Activated gamma-delta T cell treated with Interleukin-2 at 50 U/mL for 16 hours (primary cell): ENCODE data around the gene TMEM117.
"Not testable (repeated sequence)": the region's sequence is repeated elsewhere in the genome, so short reads cannot be mapped to it uniquely, and the experiment has no call there.

Source experiments
- DNase-seq: peaks from one replicate; pipeline ENCODE4 v3.0.0-alpha.2; 2020

TMEM117 gene

DNA sequence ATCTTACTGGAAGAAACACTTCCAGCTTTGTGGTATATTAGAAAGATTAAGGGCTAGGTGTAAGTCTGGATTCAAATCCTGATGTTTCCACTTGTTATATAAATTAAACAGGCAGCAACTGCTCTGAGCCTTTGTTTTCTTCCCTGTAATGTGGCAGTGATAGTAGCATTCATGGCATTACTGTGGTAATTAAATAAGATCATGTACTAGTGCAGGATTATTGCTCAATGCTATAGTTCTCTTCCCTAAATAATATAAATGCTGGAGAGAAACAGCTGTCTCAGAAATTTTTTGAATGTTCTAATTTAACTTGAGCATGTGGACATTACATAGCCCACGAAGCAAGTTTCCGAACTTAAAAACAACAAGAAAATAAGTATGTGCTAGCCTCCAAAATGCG lies 5.4 kb downstream of the TMEM117 start:
- no peak for DNase-seq

DNA sequence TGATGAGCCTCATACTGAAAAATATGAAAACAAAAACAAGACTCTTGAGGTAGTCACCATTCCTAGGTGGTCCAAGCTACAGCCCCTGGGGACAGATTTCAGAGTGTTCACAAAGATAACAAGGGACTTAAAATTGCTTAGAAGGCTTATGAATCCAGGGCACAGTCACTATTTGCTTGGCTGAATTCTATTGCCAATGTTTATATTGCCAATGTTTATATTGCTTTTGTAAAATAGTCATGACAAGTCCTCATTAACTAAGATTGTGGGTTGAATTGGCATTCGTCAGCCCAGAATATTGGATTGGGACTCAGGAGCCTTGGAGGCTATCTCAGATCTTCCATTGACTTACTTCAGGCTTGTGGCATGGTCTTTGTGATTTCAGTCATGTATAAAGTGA lies 6.4 kb downstream of the TMEM117 start:
- no peak for DNase-seq

DNA sequence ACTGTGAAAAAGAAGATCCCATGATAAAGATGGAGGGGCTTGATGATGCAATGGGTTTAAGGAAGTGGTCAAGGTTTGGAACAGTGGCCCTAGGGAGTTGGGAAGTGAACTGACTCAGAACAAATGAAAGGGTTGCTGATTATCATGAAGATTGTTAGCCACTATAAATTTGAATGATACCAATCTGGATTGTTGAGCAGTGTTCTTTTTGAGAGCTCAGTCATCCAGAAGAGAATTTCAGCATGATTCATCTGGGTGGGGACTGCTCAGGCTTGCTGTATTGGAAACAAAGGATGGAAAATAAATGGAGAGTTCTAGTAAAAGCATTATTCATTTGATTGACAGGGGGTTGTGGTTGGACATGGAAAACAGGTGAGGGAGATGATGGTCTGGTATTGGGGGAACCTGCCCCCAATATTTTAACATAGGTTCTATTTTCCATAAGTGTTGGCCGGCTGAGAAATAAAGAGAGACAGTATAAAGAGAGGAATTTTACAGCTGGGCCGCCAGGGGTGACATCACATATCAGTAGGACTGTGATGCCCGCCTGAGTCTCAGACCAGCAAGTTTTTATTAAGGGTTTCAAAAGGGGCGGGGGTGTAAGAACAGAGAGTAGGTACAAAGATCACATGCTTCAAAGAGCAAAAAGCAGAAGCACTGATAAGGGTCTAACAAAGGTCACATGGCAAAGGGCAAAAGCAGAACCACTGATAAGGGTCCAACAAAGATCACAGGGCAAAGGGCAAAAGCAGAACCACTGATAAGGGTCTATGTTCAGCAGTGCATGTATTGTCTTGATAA lies 11.7 kb downstream of the TMEM117 start:
- not testable (repeated sequence) for DNase-seq

DNA sequence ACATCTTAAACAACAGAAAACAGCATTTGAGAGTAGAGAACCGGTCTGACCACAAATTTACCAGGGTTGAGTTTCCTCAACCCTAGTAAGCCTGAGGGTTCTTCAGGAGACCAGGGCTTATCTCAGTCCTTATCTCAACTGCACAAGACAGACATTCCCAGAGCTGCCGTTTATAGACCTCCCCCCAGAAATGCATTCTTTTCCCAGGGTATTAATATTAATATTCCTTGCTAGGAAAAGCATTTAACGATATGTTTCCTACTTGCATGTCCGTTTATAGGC lies 12.3 kb downstream of the TMEM117 start:
- no peak for DNase-seq

DNA sequence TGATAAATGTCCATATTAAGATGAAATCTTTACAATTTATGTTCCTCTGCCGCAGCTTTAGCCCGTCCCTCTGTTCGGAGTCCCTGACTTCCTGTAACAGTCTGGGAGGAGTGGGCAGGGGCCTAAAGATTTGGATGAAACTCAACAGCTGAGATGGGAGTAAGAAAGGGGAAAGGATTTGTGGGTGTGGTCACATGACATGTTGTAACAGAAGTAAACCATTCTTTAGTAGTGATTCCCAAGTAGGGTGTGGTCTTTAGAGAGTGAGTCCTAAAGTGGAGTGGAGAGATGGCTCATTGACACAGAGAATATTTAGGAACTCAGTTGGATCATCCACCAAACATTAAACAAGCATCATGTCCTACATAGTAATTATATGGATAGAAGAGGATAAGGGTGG lies 12.9 kb downstream of the TMEM117 start:
- DNase-seq = no peak

- DNase-seq = no peak
Measured at GRCh38 chr12:43852744-43853143, 16.9 kb downstream of the TMEM117 start.

DNA sequence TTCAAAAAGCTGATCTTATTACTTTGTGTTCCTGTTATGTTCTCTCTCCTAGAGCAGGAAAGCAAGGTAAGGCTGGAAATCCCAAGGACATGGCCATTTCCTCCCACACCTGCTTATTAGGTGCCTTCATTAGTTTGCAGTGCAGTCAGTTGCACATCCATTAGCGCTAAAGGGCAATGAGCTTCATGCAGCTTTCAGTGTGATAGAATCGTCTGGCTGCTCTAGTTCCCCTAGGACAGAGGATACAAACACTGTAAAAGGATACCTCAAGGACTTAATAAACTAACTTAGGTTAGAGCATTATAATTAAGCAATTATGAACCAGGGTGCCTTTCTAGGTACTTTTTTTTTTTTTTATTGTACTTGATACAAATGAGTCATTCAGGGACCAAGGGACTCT lies 21.1 kb downstream of the TMEM117 start:
- no peak for DNase-seq

GRCh38 chr12:43858096-43858495 lies 22.2 kb downstream of the TMEM117 start:
- no peak for DNase-seq

DNA sequence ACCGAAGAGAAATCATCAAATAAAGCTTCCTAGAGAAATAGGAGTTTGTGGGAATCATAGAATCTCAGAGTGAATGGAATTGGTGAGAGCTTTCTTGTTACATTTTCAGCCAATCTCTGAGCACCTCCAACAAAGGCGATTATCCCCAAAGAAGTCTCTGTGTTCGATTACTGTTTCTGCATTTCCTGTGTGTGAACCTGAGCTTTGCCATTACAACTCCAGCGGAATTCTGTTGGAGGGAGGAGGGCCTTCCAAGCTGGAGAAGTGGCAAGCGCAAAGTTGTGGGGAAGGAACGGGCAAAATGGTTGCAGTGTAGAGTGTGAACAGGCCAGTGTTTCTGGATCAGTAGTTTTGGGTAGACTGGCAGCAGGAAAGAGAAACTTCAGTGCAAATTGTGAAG lies 23.1 kb downstream of the TMEM117 start:
- DNase-seq = no peak

- DNase-seq = no peak
Measured at GRCh38 chr12:43861015-43861839, 25.3 kb downstream of the TMEM117 start.

- no peak for DNase-seq
Measured at GRCh38 chr12:43861840-43862150, 25.9 kb downstream of the TMEM117 start.

DNA sequence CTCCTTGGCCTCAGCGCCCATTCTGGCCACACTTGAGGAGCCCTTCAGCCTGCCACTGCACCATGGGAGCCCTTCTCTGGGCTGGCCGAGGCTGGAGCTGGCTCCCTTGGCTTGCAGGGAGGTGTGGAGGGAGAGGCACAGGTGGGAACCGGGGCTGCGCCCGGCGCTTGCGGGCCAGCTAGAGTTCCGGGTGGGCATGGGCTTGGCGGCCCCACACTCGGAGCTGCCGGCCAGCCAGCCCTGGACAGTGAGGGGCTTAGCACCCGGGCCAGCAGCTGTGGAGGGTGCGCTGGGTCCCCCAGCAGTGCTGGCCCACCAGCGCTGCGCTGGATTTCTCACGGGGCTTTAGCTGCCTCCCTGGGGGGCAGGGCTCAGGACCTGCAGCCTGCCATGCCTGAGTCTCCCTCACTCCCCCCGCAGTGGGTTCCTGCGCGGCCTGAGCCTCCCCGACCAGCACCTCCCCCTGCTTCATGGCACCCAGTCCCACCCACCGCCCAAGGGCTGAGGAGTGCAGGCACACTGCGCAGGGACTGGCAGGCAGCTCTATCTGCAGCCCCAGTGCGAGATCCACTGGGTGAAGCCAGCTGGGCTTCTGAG lies 28.0 kb downstream of the TMEM117 start:
- DNase-seq = no peak

GRCh38 chr12:43864557-43864956 lies 28.7 kb downstream of the TMEM117 start:
- not testable (repeated sequence) for DNase-seq

DNA sequence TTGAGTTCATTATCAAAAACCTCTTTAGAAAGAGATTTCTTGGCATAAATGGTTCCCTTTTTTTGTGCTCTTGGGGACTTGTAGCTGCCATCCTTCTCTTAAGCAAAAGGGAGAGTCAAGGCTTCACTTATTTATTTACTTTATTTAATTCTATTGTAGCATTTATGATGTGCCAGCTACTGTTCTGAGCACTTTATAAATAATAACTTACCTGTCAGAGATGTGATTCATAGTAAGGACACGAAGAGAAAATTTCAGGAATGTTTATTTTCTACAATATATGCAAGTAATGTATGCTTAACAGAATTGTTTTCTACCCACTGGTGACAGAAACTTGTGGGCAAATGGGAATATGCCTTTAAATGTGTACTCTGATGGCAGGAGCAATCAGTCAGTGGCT lies 33.3 kb downstream of the TMEM117 start:
- DNase-seq = no peak

DNA sequence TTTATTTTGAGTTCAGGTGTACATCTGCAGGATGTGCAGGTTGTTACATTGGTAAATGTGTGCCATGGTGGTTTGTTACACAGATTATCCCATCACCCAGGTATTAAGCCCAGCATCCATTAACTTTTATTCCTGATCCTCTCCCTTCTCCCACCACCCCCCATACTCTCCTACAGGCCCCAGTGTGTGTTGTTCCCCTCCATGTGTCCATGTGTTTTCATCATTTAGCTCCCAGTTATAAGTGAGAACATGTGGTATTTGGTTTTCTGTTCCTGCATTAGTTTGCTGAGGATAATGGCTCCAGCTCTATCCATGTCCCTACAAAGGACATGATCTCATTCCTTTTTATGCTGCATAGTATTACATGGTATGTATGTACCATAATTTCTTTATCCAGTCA lies 33.9 kb downstream of the TMEM117 start:
- not testable (repeated sequence) for DNase-seq

GRCh38 chr12:43871258-43871657 lies 35.4 kb downstream of the TMEM117 start:
- not testable (repeated sequence) for DNase-seq

DNA sequence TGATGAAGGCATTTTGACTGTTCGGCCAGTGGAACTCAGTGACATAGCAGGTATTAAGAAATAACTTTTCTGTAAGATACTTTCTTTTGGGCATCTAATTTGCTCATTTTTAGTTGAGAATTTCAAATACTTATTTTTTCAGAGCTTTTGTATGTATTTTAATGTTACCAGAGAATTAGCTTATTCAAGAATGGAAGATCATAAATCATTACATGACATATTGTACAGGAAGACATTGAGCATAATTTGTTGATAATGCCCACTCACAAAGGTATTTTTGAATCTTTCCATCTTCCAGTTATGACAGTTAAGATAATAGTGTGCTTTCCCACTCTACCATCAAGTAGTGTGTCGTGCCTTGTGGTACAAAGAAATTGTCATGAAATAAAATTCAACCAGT lies 36.5 kb downstream of the TMEM117 start:
- no peak for DNase-seq

- no peak for DNase-seq
Measured at GRCh38 chr12:43878050-43878449, 42.2 kb downstream of the TMEM117 start.

DNA sequence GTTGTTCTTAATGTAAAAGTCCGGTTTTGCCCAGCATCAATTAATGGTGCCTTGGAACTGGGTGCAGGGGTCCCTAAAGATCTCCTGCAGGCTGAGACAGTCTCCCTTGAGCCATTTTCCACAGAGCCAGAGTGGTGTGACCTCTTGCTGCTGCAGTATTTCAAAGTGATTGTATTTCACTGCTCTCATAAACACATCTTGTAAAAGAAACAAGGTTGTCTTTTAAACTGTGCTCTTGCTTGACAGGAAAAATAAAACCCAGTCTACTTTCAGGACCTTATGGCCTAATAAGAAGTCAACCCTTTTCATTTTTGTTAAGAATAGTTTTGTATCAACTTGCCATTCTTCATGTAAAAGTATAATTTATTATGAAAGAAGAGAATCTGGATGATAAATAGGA lies 44.7 kb downstream of the TMEM117 start:
- no peak for DNase-seq

- DNase-seq = peak; percentile 13
Measured at GRCh38 chr12:43882578-43883178, 46.8 kb downstream of the TMEM117 start.

DNA sequence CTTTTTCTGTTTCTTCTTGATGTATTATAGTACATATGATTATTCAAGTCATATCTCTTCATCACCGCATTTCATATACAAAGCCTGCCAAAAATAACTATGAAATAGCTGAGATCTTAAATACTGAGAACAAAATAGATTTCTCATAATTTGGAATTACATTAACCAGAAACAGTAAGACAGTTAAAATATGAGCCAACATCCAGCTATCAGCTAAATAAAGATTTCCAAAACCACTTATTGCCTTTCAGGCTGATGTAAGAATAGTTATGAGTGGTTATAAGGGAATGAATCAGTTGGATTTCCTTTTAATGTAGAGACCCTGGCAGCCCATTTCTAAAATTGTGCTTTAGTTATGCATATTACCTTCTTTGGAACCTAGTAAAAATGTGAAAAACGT lies 47.4 kb downstream of the TMEM117 start:
- no peak for DNase-seq

- DNase-seq = no peak
Measured at GRCh38 chr12:43883748-43884147, 47.9 kb downstream of the TMEM117 start.

GRCh38 chr12:43884683-43885410 lies 49.0 kb downstream of the TMEM117 start:
- DNase-seq = no peak
